NT2/D1 (cell line): ENCODE results near the gene CYREN.

Experiments used
- SUZ12 ChIP-seq: IDR thresholded peaks from 2 replicates; pipeline ENCODE4 v1.6.1; 2011; ENCODE audit not compliant: insufficient read length, insufficient read depth; ENCODE audit errors: extremely low read depth
- YY1 ChIP-seq: IDR thresholded peaks from 2 replicates; pipeline ENCODE4 v1.6.1; 2011; ENCODE audit not compliant: insufficient read length, insufficient read depth
- ZNF274 ChIP-seq: IDR thresholded peaks from 2 replicates; pipeline ENCODE4 v1.6.1; 2011; ENCODE audit warnings: mild to moderate bottlenecking, low read depth, low read length

DNA sequence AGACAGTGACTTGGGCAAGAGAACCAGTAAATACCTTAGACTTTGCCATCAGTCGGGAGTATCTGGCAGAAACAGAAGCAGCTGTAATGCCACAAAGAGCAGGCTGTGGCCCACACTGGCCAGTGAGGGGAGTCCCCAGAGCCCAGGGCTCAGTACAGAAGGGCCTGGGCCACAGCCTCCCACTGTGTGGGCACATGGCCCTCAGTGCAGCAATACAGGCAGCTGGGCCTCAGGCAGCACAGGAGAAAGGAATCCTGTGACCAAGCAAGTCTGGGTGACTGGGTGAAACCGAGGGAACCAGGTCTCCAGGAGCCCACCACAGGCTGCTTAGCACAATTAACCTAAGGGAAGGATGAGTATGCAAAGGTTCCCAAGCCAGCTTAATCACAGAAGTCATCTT, 26.8 kb upstream of the CYREN start:
- no peak for TF ChIP-seq ZNF274
- no peak for TF ChIP-seq YY1
- no peak for TF ChIP-seq SUZ12
